Loucy (cell line): Measurements from ENCODE around the gene TRPV3.

Experiments
- EZH2phosphoT487 ChIP-seq: fragments of 200-600 bp; IDR thresholded peaks from 2 replicates; pipeline ENCODE4 v1.6.1; 2018; ENCODE audit warnings: antibody characterized with exemption, mild to moderate bottlenecking, moderate library complexity, borderline replicate concordance
- TF ChIP-seq, protein P1 (sequence below): fragments of 200-600 bp; sonication (generic); conservative IDR thresholded peaks from 2 replicates; pipeline ENCODE4 v1.5.1; 2014; ENCODE audit warnings: mild to moderate bottlenecking, antibody characterized with exemption, low read length

GRCh38 chr17:3514873-3515272 lies 42.7 kb downstream of the TRPV3 start:
- TF ChIP-seq, protein P1, sequence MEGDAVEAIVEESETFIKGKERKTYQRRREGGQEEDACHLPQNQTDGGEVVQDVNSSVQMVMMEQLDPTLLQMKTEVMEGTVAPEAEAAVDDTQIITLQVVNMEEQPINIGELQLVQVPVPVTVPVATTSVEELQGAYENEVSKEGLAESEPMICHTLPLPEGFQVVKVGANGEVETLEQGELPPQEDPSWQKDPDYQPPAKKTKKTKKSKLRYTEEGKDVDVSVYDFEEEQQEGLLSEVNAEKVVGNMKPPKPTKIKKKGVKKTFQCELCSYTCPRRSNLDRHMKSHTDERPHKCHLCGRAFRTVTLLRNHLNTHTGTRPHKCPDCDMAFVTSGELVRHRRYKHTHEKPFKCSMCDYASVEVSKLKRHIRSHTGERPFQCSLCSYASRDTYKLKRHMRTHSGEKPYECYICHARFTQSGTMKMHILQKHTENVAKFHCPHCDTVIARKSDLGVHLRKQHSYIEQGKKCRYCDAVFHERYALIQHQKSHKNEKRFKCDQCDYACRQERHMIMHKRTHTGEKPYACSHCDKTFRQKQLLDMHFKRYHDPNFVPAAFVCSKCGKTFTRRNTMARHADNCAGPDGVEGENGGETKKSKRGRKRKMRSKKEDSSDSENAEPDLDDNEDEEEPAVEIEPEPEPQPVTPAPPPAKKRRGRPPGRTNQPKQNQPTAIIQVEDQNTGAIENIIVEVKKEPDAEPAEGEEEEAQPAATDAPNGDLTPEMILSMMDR = no peak
- no peak for TF ChIP-seq EZH2phosphoT487
